B cell (primary cell): ENCODE measurements around the gene P3H3.

Source experiments
- EZH2 ChIP-seq: IDR thresholded peaks from 2 replicates; pipeline ENCODE4 v1.6.1; 2012; ENCODE audit warnings: borderline replicate concordance, low read depth, mild to moderate bottlenecking, moderate library complexity, low read length; ENCODE audit not compliant: insufficient read depth, poor library complexity, severe bottlenecking
- TF ChIP-seq, protein P1 (sequence below): fragments of 200-600 bp; IDR thresholded peaks from one replicate; pipeline ENCODE4 v1.8.0; 2022; ENCODE audit warnings: antibody characterized with exemption, mild to moderate bottlenecking

DNA sequence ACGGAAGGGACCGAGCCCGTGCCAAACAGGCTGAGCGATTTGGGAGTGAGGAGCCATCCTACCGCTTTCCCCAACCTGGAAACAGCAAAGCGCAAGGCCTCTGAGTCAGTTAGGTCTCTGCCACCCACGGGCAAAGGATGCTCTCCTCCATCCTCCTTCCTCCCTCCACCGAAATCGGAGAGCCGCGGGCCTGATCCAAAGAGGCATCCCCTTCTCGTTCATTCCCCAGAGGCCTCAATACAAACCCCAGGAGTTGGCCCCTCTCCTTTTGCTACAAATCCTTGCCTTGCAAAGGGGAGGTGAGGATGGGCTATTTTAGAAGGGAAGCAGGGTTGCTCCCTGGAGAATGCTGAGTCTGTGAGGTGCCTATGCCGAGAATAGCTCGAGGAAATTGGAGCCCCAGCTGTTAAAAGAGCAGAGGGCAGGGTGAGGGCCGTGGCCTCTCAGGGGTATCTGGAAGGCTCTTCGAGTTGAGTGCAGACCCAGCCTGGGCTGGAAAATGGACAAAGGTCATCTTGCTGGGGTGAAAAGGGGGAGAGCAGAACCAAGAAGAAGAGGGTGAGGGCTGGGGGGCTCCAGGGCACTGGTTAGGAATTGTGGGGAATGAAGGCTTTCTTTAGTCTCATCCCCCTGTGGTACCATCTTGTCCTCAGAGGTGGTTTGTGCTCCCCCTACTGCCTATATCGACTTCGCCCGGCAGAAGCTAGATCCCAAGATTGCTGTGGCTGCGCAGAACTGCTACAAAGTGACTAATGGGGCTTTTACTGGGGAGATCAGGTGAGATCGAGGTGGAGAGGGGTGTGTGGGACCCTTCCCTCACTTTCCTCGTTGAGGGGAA, 40.2 kb downstream of the P3H3 start:
- TF ChIP-seq, protein P1, sequence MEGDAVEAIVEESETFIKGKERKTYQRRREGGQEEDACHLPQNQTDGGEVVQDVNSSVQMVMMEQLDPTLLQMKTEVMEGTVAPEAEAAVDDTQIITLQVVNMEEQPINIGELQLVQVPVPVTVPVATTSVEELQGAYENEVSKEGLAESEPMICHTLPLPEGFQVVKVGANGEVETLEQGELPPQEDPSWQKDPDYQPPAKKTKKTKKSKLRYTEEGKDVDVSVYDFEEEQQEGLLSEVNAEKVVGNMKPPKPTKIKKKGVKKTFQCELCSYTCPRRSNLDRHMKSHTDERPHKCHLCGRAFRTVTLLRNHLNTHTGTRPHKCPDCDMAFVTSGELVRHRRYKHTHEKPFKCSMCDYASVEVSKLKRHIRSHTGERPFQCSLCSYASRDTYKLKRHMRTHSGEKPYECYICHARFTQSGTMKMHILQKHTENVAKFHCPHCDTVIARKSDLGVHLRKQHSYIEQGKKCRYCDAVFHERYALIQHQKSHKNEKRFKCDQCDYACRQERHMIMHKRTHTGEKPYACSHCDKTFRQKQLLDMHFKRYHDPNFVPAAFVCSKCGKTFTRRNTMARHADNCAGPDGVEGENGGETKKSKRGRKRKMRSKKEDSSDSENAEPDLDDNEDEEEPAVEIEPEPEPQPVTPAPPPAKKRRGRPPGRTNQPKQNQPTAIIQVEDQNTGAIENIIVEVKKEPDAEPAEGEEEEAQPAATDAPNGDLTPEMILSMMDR, result no peak
- TF ChIP-seq EZH2, result no peak
